Measurements from ENCODE around the gene FYB1.

Gene FYB1

DNA sequence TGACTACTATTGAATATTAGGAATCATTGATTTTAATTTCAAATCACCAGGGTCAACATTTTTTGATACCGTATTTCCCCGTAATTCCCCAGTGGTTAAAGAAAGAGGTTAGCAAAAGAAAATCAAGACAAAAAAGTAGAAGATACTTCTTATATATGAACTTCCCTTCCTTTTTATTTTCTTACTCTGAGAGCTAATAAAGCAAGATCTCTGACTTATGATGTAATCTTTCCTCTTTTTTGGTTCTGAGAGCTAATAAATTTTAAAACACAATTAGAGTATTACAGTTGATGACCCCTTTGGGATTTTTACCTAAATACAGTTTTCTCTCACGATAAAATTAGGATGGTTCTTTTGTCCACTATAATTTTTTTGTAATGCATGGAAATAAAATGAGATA, 9.2 kb upstream of the FYB1 start:
- no peak for DNase-seq
- Histone ChIP-seq H3K9me3 (ENCODE audit: control insufficient read depth, low read length) (peaks cover 3% of the 10 kb centered on the region), H3K14ac (ENCODE audit: low read length in 2 of 2) (no peak overlapping the region), H3K27me3 (ENCODE audit: control insufficient read depth in 1 of 2, insufficient read depth in 1 of 2, low read length in 2 of 2) (no peaks in the 10 kb centered on the region), H3K23ac (ENCODE audit: low read length in 2 of 2) (no peak overlapping the region), H3K36me3 (ENCODE audit: control insufficient read depth in 1 of 2, insufficient read depth in 2 of 2, low read depth in 1 of 2, low read length in 2 of 2) (no peaks in the 10 kb centered on the region), H3K9ac (ENCODE audit: low read length) (no peak overlapping the region), H2BK12ac (ENCODE audit: low read length in 2 of 2) (no peak overlapping the region), H4K8ac (ENCODE audit: low read length) (no peak overlapping the region), H3K4ac (ENCODE audit: low read depth in 1 of 2, low read length in 2 of 2) (no peak overlapping the region), H3K4me2 (ENCODE audit: low read length, poor library complexity, severe bottlenecking) (no peak overlapping the region), H2BK120ac (ENCODE audit: low read depth, low read length) (no peak overlapping the region), H3K4me1 (ENCODE audit: control insufficient read depth, insufficient read depth, low read depth, low read length) (no peaks in the 10 kb centered on the region), H4K91ac (ENCODE audit: low read length) (no peak overlapping the region), H2AFZ (ENCODE audit: low read depth, low read length) (no peak overlapping the region), H2AK5ac (ENCODE audit: low read length, severe bottlenecking) (no peak overlapping the region), H3K18ac (ENCODE audit: low read depth in 1 of 2, low read length in 2 of 2) (no peak overlapping the region), H3K4me3 (ENCODE audit: insufficient read depth in 1 of 2, low read depth in 1 of 2, low read length in 2 of 2) (no peak overlapping the region), H3K27ac (ENCODE audit: low read length, poor library complexity, severe bottlenecking) (no peak overlapping the region), H2BK15ac (ENCODE audit: low read depth, poor library complexity, severe bottlenecking) (no peak overlapping the region), H3K79me1 (replicated peaks; ENCODE audit: low read length, poor library complexity, severe bottlenecking) (no peaks in the 10 kb centered on the region), H2BK5ac (ENCODE audit: low read depth, low read length, poor library complexity, severe bottlenecking) (no peak overlapping the region)
- WGBS = 100% methylated on average over 1 of the region's 3 CpGs

DNA sequence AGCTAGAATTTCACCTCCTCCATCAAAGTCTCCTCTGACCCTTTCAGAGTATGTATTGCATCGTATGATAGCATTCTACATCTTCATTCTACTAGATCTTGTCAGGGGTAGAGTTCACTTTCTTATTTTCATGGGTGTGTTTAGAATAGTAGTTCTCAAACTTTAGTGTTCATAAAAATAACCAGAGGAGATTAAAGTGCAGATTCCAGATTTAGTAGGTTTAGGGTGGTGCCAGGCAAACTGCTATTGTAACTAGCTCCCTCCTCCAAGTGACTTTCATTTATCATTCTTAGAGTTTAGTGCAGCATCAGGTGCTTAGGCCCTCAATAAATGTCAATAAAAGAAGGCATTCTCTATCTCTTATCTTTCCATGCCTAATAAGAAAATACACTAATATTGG, 7.2 kb upstream of the FYB1 start:
- Histone ChIP-seq H3K27ac (ENCODE audit: low read length, poor library complexity, severe bottlenecking) (no peak overlapping the region), H2BK12ac (ENCODE audit: low read length in 2 of 2) (no peak overlapping the region), H3K4me2 (ENCODE audit: low read length, poor library complexity, severe bottlenecking) (no peak overlapping the region), H2BK15ac (ENCODE audit: low read depth, poor library complexity, severe bottlenecking) (no peak overlapping the region), H3K27me3 (ENCODE audit: control insufficient read depth in 1 of 2, insufficient read depth in 1 of 2, low read length in 2 of 2) (no peaks in the 10 kb centered on the region), H3K14ac (ENCODE audit: low read length in 2 of 2) (no peak overlapping the region), H3K4ac (ENCODE audit: low read depth in 1 of 2, low read length in 2 of 2) (no peak overlapping the region), H3K9me3 (ENCODE audit: control insufficient read depth, low read length) (peaks cover 3% of the 10 kb centered on the region), H3K4me1 (ENCODE audit: control insufficient read depth, insufficient read depth, low read depth, low read length) (no peaks in the 10 kb centered on the region), H2AFZ (ENCODE audit: low read depth, low read length) (no peak overlapping the region), H3K9ac (ENCODE audit: low read length) (no peak overlapping the region), H3K36me3 (ENCODE audit: control insufficient read depth in 1 of 2, insufficient read depth in 2 of 2, low read depth in 1 of 2, low read length in 2 of 2) (no peaks in the 10 kb centered on the region), H4K91ac (ENCODE audit: low read length) (no peak overlapping the region), H3K23ac (ENCODE audit: low read length in 2 of 2) (no peak overlapping the region), H2BK120ac (ENCODE audit: low read depth, low read length) (no peak overlapping the region), H3K4me3 (ENCODE audit: insufficient read depth in 1 of 2, low read depth in 1 of 2, low read length in 2 of 2) (no peak overlapping the region), H2BK5ac (ENCODE audit: low read depth, low read length, poor library complexity, severe bottlenecking) (no peak overlapping the region), H4K8ac (ENCODE audit: low read length) (no peak overlapping the region), H3K79me1 (replicated peaks; ENCODE audit: low read length, poor library complexity, severe bottlenecking) (no peaks in the 10 kb centered on the region), H2AK5ac (ENCODE audit: low read length, severe bottlenecking) (no peak overlapping the region), H3K18ac (ENCODE audit: low read depth in 1 of 2, low read length in 2 of 2) (no peak overlapping the region)
- WGBS = no CpG with 5 or more reads among the region's 1 CpG
- DNase-seq = no peak

DNA sequence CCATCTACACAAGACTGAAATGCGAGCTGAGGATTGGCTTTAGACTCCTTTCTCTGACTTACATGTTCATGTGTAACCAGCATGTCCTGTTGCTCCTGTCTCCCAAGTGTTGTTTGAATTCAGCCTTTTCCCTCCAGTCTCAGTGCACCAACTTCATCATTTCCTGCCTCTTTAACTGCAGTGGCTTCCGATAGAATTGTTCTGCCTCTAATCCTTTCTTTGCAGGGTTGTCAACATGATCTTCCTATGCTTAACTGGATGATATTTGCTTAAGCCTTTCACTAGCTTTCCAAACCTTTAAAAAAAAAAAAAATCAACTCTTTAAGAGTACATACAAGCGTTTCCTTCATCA, 6.7 kb upstream of the FYB1 start:
- Histone ChIP-seq H2BK15ac (ENCODE audit: low read depth, poor library complexity, severe bottlenecking) (no peak overlapping the region), H3K9me3 (ENCODE audit: control insufficient read depth, low read length) (peaks cover 3% of the 10 kb centered on the region), H4K8ac (ENCODE audit: low read length) (no peak overlapping the region), H3K18ac (ENCODE audit: low read depth in 1 of 2, low read length in 2 of 2) (no peak overlapping the region), H2BK120ac (ENCODE audit: low read depth, low read length) (no peak overlapping the region), H3K79me1 (replicated peaks; ENCODE audit: low read length, poor library complexity, severe bottlenecking) (no peaks in the 10 kb centered on the region), H3K14ac (ENCODE audit: low read length in 2 of 2) (no peak overlapping the region), H2BK12ac (ENCODE audit: low read length in 2 of 2) (no peak overlapping the region), H3K9ac (ENCODE audit: low read length) (no peak overlapping the region), H2AFZ (ENCODE audit: low read depth, low read length) (no peak overlapping the region), H3K36me3 (ENCODE audit: control insufficient read depth in 1 of 2, insufficient read depth in 2 of 2, low read depth in 1 of 2, low read length in 2 of 2) (no peaks in the 10 kb centered on the region), H4K91ac (ENCODE audit: low read length) (no peak overlapping the region), H3K4me3 (ENCODE audit: insufficient read depth in 1 of 2, low read depth in 1 of 2, low read length in 2 of 2) (no peak overlapping the region), H2BK5ac (ENCODE audit: low read depth, low read length, poor library complexity, severe bottlenecking) (no peak overlapping the region), H2AK5ac (ENCODE audit: low read length, severe bottlenecking) (no peak overlapping the region), H3K4me2 (ENCODE audit: low read length, poor library complexity, severe bottlenecking) (no peak overlapping the region), H3K4me1 (ENCODE audit: control insufficient read depth, insufficient read depth, low read depth, low read length) (no peaks in the 10 kb centered on the region), H3K4ac (ENCODE audit: low read depth in 1 of 2, low read length in 2 of 2) (no peak overlapping the region), H3K23ac (ENCODE audit: low read length in 2 of 2) (no peak overlapping the region), H3K27ac (ENCODE audit: low read length, poor library complexity, severe bottlenecking) (no peak overlapping the region), H3K27me3 (ENCODE audit: control insufficient read depth in 1 of 2, insufficient read depth in 1 of 2, low read length in 2 of 2) (no peaks in the 10 kb centered on the region)
- 96% methylated on average over 3 of the region's 3 CpGs for WGBS
- DNase-seq = no peak

DNA sequence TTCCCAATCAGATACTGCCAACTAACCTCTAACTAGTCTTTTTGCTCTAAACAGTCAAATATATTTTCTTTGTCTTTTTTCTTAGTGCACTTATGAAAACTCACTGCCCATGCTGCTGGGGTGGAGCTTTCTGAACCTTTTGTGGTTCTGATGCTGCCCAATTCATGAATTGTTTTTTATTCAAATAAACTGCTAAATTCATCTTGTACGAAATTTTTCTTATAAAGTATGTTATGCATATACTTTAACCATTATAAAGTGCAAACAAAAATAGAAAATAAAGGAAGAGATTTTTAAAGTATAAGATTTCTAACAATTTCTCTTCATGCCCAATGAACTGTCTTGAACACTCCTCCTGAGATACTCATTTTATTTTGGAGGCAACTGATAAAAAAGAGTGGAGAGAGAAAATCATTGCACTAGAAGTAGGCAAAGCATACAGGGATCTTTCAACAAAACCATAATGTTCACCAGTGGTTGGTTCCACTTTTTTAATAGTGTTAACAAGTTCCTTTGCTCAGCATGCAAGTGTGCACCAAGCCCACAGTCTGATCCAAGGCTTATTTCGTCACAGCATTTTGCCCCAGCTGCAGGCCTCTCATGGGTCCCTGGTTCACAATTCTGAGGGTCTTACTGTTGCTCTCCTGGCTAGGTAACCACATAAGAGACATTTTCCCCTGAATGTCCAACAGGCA, 6.2 kb upstream of the FYB1 start:
- H4K8ac ChIP-seq (ENCODE audit: low read length) = no peak overlapping the region
- H3K9me3 ChIP-seq (ENCODE audit: control insufficient read depth, low read length) = peaks cover 3% of the 10 kb centered on the region
- 92% methylated on average over 1 of the region's 2 CpGs for WGBS
- no peaks in the 10 kb centered on the region for H3K36me3 ChIP-seq (ENCODE audit: control insufficient read depth in 1 of 2, insufficient read depth in 2 of 2, low read depth in 1 of 2, low read length in 2 of 2)
- H3K9ac ChIP-seq (ENCODE audit: low read length) = no peak overlapping the region
- no peak overlapping the region for H2BK12ac ChIP-seq (ENCODE audit: low read length in 2 of 2)
- H3K4me2 ChIP-seq (ENCODE audit: low read length, poor library complexity, severe bottlenecking) = no peak overlapping the region
- no peaks in the 10 kb centered on the region for H3K79me1 ChIP-seq (replicated peaks; ENCODE audit: low read length, poor library complexity, severe bottlenecking)
- no peak overlapping the region for H2AFZ ChIP-seq (ENCODE audit: low read depth, low read length)
- H3K23ac ChIP-seq (ENCODE audit: low read length in 2 of 2) = no peak overlapping the region
- H2BK120ac ChIP-seq (ENCODE audit: low read depth, low read length) = no peak overlapping the region
- H3K4ac ChIP-seq (ENCODE audit: low read depth in 1 of 2, low read length in 2 of 2) = no peak overlapping the region
- no peaks in the 10 kb centered on the region for H3K4me1 ChIP-seq (ENCODE audit: control insufficient read depth, insufficient read depth, low read depth, low read length)
- no peak overlapping the region for H3K18ac ChIP-seq (ENCODE audit: low read depth in 1 of 2, low read length in 2 of 2)
- H2AK5ac ChIP-seq (ENCODE audit: low read length, severe bottlenecking) = no peak overlapping the region
- no peak overlapping the region for H3K4me3 ChIP-seq (ENCODE audit: insufficient read depth in 1 of 2, low read depth in 1 of 2, low read length in 2 of 2)
- no peak overlapping the region for H2BK15ac ChIP-seq (ENCODE audit: low read depth, poor library complexity, severe bottlenecking)
- no peaks in the 10 kb centered on the region for H3K27me3 ChIP-seq (ENCODE audit: control insufficient read depth in 1 of 2, insufficient read depth in 1 of 2, low read length in 2 of 2)
- H3K27ac ChIP-seq (ENCODE audit: low read length, poor library complexity, severe bottlenecking) = no peak overlapping the region
- DNase-seq = no peak
- H4K91ac ChIP-seq (ENCODE audit: low read length) = no peak overlapping the region
- H3K14ac ChIP-seq (ENCODE audit: low read length in 2 of 2) = no peak overlapping the region
- H2BK5ac ChIP-seq (ENCODE audit: low read depth, low read length, poor library complexity, severe bottlenecking) = no peak overlapping the region
